HL-60/S4 (cell line): ENCODE data around the gene FAM3A.

Source experiments
- in situ Hi-C: fragments of 300-500 bp; cut with MboI; formaldehyde crosslinking; loops from 2 replicates; pipeline ENCODE4 v1.14.3; 2022; ENCODE audit warnings: low sequenced_read_pairs

FAM3A gene

GRCh38 chrX:154535892-154536291 lies 19.9 kb upstream of the FAM3A start:
- in situ Hi-C loops = loop anchor here (25.0 kb wide), 1 partner anchor 799 kb away; no protein-coding TSS in a partner anchor

GRCh38 chrX:154534526-154535322 lies 18.7 kb upstream of the FAM3A start:
- in situ Hi-C loops = loop anchor here (25.0 kb wide), 1 partner anchor 797 kb away; no protein-coding TSS in a partner anchor

DNA sequence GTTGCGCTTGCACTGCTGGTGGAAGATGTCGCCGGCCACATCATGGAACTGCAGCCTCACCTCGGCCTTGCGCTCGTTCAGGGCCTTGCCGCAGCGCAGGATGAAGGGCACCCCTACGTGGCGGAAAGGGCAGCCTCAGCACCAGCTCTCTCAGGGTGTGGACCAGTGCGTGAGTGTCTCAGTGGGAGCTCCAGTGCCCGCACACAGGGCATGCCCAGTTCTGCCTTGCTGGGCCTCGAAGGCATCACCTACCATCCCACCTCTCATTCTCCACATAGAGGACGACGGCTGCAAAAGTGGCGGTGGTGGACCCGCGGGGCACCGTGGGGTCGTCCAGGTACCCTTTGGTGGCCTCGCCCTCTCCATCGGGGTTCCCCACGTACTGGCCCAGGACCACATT lies 16.7 kb upstream of the FAM3A start:
- in situ Hi-C loops = loop anchor here (25.0 kb wide), 1 partner anchor 795 kb away; no protein-coding TSS in a partner anchor

DNA sequence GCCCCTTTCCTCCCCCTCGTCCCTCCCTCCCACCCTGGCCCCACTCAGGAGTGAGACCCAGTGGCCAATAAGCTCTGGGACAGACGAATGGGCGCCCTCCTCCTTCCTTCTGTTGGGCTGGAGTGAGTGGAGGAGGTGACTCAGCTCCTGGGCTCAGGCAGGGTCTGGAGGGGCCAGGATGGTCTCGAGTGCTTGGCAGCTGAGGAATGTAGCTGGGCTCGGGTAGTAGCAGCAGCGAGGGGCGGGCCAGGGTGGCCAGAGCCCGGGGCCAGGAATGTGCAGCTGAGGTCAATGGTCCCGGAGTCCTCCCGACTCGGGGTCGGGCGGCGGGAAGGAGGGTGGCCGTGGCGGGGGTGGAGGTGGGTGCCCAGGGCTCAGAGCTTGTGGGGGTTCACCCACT lies 15.6 kb upstream of the FAM3A start:
- in situ Hi-C loops = loop anchor here (25.0 kb wide), 1 partner anchor 794 kb away; no protein-coding TSS in a partner anchor

DNA sequence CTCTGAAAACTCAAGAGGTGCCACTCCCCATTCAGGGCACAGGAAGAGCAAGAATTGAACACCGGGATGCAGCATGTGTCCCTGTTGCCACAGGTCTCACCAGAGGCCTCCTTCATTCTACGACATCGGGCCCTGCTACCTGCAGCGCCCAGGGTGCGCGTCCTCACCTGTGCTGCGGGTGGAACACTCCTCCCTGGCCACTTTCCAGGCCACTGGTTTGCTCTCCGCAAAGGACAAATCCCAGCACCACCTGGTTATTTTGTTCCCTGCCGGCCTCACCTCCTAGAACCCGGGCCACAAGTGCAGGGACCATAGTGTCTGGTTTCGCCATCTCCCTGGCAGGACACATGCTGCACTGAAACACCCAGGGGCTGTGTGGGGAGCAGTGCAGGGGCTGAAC lies 14.3 kb upstream of the FAM3A start:
- in situ Hi-C loops = loop anchor here (25.0 kb wide), 1 partner anchor 793 kb away; no protein-coding TSS in a partner anchor

DNA sequence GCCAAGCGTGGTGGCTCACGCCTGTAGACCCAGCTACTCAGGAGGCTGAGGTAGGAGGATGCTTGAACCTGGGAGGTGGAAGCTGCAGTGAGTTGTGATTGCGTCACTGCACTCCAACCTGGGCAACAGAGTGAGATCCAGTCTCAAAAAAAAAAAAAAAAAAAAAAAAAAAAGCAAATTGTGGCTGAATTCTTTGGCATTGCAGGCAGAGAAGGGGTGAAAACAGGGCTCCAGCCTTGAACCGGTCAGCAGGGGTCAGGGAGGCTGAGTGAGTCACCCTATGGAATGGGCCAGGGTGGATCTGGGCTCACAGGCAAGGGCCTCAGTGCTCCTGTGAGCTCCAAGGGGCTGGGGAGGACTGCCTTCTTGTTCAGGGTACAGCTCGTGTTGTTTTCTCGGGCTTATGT lies 13.2 kb upstream of the FAM3A start:
- in situ Hi-C loops = loop anchor here (25.0 kb wide), 1 partner anchor 792 kb away; no protein-coding TSS in a partner anchor

DNA sequence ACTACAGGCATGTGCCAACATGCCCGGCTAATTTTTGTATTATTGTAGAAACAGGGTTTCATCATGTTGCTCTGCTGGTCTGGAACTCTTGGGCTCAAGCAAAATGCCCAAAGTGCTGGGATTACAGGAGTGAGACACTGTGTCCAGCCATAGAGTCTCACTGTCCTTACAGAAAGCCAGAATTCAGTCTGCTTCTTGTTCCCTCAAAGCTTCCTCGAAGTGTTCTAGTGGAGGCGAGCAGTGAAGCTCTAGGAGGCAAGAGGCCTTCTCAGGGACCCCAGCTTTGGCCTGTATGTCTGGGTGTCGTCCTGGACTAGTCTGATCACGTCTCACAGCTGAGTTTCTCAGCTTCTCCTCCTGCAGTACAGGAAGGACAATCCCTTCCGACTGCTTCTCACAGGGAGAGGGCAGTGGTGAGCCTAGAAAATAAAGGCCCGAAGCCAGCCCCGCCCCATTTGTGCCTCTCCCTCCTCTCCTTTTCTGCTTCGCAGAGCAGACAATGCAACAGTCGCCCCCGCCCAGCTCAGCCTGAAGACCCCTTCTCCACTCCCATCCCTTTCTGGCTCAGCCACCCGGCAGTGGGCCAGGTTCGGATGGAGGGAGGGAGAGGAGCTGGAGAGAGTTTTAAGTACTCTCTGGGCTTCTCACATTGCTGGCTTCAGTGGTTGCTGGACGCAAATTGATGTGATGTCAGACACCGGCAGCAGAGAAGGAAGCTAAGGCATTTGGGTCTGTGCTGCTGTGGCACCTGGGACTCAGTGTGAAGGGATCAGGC lies 11.1 kb upstream of the FAM3A start:
- in situ Hi-C loops = loop anchor here (25.0 kb wide), 1 partner anchor 790 kb away; no protein-coding TSS in a partner anchor

DNA sequence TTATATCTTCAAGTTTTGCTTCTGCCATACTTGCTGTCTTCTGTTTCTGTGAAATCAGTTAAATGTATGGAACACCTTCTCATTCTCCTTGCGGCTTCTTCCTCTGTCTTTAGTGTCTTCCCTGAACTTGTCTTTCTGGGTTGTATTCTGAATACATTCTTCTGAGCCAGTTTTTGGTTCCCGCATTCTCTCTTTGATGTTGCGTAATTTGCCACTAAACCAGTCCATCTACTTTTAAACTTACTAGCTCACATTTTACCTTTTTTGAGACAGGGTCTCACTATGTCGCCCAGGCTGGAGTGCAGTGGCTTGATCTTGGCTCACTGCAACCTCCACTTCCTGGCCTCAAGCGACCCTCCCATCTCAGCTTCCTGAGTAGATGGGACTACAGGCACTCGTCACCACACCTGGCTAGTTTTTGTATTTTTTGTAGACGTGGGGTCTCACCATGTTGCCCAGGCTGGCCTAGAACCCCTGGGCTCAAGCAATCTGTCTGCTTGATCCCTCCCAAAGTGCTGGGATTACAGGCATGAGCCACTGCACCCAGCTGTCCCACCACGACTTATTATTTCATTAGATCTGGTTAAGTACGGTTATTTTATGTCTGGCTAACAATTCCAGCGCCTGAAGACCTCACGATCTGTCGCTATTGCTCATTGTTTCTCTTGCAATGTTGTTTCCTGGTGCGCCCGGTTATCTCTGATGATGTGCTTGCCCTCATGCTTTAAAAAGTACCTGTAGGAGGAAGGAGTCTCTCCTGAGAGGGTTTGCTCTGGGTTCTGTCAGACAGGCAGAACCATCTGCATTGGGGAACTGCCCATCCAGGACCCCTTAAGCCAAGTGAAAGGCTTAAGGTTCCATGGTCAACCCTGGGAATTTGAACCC lies 9.8 kb upstream of the FAM3A start:
- in situ Hi-C loops = loop anchor here (25.0 kb wide), 1 partner anchor 789 kb away; no protein-coding TSS in a partner anchor

DNA sequence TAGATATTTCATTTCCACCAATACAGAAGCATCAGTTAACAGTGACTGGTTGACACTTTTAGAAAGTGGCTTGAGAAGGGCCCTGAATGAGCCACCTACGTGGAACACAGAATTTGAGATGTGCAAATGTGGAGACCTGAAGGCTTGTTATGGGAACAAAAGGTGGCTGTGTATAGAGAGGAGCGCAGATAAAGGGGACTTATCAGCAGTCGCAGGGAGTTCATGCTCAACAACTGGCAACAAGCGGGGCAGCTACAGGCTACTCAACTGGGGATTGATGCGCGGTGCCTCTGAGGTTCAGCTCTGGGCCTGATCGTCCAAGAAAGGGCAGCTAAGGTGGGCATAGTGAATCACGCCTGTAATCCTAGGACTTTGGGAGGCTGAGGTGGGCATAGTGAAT lies 3.4 kb upstream of the FAM3A start:
- in situ Hi-C loops = no loop called here

- in situ Hi-C loops = no loop called here
Measured at GRCh38 chrX:154517101-154517781, 1.2 kb upstream of the FAM3A start.

- in situ Hi-C loops = no loop called here
Measured at GRCh38 chrX:154516656-154517100, 646 bp upstream of the FAM3A start.

DNA sequence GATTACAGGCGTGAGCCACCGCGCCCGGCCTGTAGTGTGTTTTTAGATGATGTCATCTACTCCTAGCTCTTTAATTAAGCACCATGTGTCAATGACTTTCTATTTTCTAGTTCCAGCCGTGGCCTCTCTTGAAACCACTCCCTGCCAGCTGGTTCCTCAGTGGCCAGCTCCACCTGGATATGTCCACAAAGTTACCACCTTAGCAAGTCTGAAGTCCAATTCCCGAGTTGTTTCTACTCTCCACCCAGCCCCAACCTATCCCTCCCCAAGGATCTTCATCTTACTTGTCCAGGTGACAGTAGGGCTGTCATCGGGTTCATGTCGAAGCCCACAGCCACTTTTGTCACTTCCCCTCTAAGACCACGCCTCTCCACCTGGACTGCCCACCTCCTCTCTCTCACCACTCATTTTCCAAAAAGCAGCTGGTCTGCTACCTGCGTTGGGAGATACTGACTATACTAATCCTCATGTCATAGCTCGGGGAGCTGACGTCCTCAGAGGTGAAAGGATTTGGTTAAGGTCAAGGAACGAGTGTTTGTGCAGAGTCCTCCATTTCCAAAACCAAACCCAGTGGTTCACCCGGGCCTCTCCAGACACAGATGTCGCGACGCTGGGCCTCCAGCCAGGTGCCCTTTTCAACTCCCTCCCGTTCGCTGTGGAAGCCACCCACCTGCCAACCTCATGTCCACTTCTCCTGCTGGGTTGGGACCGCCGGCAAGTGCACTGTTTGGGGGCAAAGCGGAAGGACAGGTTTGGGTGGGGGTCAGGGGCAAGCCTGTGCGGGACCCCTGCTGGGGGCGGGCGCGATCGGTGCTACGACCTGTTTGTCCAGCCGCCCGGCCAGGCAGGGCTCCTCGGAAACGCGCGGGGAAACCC lies 704 bp downstream of the FAM3A start:
- in situ Hi-C loops = no loop called here

GRCh38 chrX:154513716-154514115 lies 2.3 kb downstream of the FAM3A start:
- in situ Hi-C loops = no loop called here

DNA sequence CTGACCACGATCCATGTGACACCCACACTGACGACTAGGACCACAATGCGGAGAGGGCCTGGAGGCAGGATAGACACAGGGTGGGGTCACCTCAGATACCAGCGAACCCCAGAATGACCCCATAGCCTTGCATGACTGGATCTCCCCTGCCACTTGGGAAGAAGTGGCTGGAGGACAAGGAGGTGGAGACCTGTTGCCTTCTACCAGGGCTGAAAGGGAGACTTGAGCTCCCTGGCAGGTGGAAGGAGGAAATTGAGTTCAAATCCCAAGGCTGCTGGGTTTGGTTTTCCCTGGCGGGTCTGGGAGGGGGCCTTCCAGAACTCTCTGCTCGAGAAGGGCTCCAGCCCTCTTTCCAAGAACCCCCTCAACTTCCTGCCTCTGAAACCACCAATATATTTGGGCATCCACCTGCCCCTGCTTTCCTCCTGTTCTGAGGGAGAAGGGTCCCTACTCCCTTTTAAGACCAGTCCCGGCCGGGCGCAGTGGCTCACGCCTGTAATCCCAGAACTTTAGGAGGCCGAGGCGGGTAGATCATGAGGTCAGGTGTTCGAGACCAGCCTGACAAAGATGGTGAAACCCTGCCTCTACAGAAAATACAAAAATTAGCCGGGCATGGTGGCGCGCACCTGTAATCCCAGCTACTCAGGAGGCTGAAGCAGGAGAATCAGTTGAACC lies 3.0 kb downstream of the FAM3A start:
- in situ Hi-C loops = no loop called here

- in situ Hi-C loops = no loop called here
Measured at GRCh38 chrX:154511761-154512160, 4.3 kb downstream of the FAM3A start.

- in situ Hi-C loops = no loop called here
Measured at GRCh38 chrX:154509455-154509854, 6.6 kb downstream of the FAM3A start.

DNA sequence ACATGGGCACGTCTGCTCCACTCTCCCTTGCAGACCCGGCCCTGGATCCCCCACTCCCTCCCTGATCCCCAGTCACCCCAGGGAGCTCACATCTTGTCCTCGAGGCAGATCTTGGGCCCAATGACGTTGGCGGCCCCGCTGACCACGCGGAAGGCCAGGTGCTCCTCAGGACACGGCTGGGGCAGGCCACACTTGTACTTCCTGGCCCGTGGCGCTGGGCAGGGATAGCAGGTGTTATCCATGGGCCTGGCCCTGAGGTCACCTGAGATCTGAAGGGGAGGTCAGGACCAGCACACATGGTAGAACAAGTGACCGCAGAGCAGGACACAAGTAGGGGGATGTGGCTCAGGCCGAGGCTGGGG lies 7.7 kb downstream of the FAM3A start:
- in situ Hi-C loops = no loop called here

DNA sequence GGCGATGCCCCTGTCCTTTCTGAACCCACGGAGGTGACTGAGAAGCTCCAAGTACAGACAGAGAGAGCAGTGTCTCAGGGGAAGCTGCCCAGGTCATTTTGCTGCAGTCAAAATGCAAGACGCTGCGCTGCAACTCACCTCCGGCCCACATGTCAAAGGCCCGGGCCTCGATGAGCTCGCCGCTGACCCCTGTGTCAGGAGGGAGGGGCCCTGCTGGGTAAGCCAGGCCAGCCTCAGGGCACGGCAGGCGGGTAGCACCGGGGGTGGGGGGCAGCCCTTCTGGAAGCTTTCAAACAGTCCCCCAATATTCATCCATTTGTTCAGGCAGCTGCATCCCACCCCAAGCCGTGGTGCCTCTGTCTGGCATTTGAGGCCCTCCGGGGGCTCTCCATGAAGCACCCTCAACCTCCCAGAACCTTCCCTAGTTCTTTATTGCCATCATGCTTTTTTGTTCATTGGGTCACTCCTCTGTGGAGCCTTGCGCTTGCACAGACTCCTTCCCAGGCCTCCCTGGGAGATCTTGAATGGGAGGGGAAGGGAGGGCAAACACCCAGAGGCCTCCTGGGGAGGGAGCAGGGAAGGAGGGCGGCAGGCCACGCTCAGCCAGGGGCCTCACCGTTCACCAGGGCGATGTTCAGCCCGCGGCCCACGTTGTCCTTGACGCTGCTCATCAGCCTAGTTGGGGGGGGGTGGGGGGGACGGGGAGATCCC lies 8.2 kb downstream of the FAM3A start:
- in situ Hi-C loops = no loop called here
